OCI-LY7 (cell line): ENCODE data around the gene MXRA8. TPM values are rescaled to one million over a fixed set of nuclear protein-coding genes. Genes with fewer than 3 reads are reported as not detected.

Experiments
- BruUV-seq: library from RNA; stranded (reverse); fragments of 400-500 nt; replicated peaks from 2 replicates; lab custom pipeline; 2021; lab: Mats Ljungman, UMichigan
- CTCF ChIA-PET: fragments of 300-600 bp; sonication (Branson Sonifier 250); formaldehyde crosslinking; loops from one replicate; lab custom pipeline; 2022; ENCODE audit warnings: antibody characterized with exemption; ENCODE audit not compliant: unreplicated experiment; lab: Charles Lee
- POLR2A ChIA-PET: fragments of 300-600 bp; sonication (Branson Sonifier 250); formaldehyde crosslinking; loops from one replicate; lab custom pipeline; 2022; ENCODE audit warnings: antibody characterized with exemption; lab: Charles Lee
- DNase-seq: peaks from one replicate; pipeline ENCODE4 v3.0.0-alpha.2; 2015; ENCODE audit warnings: low spot score
- H2AFZ ChIP-seq: fragments of 200-600 bp; sonication (generic), shearing (Covaris generic); 2 replicates; pipeline ENCODE4 v1.6.1; 2014; ENCODE audit warnings: mild to moderate bottlenecking, antibody characterized with exemption, low read length, moderate library complexity
- H3K27ac ChIP-seq: fragments of 200-600 bp; sonication (generic); 2 replicates; pipeline ENCODE4 v1.5.1; 2014; ENCODE audit warnings: mixed run types, low read depth, mild to moderate bottlenecking, moderate library complexity, low read length, inconsistent platforms; ENCODE audit not compliant: poor library complexity, severe bottlenecking
- H3K36me3 ChIP-seq: fragments of 200-600 bp; sonication (generic); 2 replicates; pipeline ENCODE4 v1.6.1; 2014; ENCODE audit warnings: mild to moderate bottlenecking, antibody characterized with exemption, low read length, moderate library complexity, mixed read lengths; ENCODE audit not compliant: insufficient read depth
- H3K4me1 ChIP-seq: fragments of 200-600 bp; sonication (generic); 2 replicates; pipeline ENCODE4 v1.5.1; 2014; ENCODE audit warnings: mild to moderate bottlenecking, low read length; ENCODE audit not compliant: insufficient read depth, poor library complexity, severe bottlenecking
- H3K4me2 ChIP-seq: fragments of 200-600 bp; sonication (generic); 2 replicates; pipeline ENCODE4 v1.6.1; 2014; ENCODE audit warnings: mild to moderate bottlenecking, low read length
- H3K4me3 ChIP-seq: fragments of 200-600 bp; sonication (generic); 2 replicates; pipeline ENCODE4 v1.5.1; 2014; ENCODE audit warnings: mild to moderate bottlenecking, low read depth, low read length; ENCODE audit not compliant: poor library complexity, severe bottlenecking
- H3K79me2 ChIP-seq: fragments of 200-600 bp; sonication (generic); 2 replicates; pipeline ENCODE4 v1.6.1; 2016; ENCODE audit warnings: low read depth, mild to moderate bottlenecking, low read length, moderate library complexity, mixed read lengths; ENCODE audit not compliant: insufficient read depth
- H3K9me2 ChIP-seq: fragments of 200-600 bp; sonication (generic); 2 replicates; pipeline ENCODE4 v1.6.1; 2016; ENCODE audit warnings: mild to moderate bottlenecking, low read length, mixed read lengths; ENCODE audit not compliant: insufficient read depth
- H3K9me3 ChIP-seq: fragments of 200-600 bp; sonication (generic); 2 replicates; pipeline ENCODE4 v1.6.1; 2014; ENCODE audit warnings: mild to moderate bottlenecking, mixed run types, low read length, mixed read lengths
- H4K20me1 ChIP-seq: fragments of 200-600 bp; sonication (generic); 2 replicates; pipeline ENCODE4 v1.6.1; 2014; ENCODE audit warnings: mild to moderate bottlenecking, antibody characterized with exemption, low read length, moderate library complexity, mixed read lengths; ENCODE audit not compliant: insufficient read depth
- EZH2phosphoT487 ChIP-seq: fragments of 200-600 bp; sonication (generic); IDR thresholded peaks from 2 replicates; pipeline ENCODE4 v1.6.1; 2018; ENCODE audit warnings: low read depth, borderline replicate concordance, mild to moderate bottlenecking, mixed run types, antibody characterized with exemption, low read length, moderate library complexity, mixed read lengths
- intact Hi-C: fragments of 100-400 bp; cut with micrococcal nuclease; formaldehyde crosslinking; loops from one replicate; pipeline ENCODE4 v1.10.0; 2022; ENCODE audit not compliant: unreplicated experiment
- total RNA-seq, 2 experiments: library from RNA; depleted of rRNA in 1 of 2; stranded (reverse); fragments of >200 nt in 1 of 2; shearing (Covaris generic) in 1 of 2; gene quantifications; 2 replicates each; pipeline ENCODE4 v1.2.3, GENCODE V29; 2014 to 2022
- TF ChIP-seq, protein P1 (sequence below): fragments of 200-600 bp; sonication (generic); conservative IDR thresholded peaks from 2 replicates; pipeline ENCODE4 v1.5.1; 2014; ENCODE audit warnings: mild to moderate bottlenecking, antibody characterized with exemption, low read length, moderate library complexity, mixed read lengths

The MXRA8 gene
- total RNA-seq, 2 experiments from 2014 or later = not detected

DNA sequence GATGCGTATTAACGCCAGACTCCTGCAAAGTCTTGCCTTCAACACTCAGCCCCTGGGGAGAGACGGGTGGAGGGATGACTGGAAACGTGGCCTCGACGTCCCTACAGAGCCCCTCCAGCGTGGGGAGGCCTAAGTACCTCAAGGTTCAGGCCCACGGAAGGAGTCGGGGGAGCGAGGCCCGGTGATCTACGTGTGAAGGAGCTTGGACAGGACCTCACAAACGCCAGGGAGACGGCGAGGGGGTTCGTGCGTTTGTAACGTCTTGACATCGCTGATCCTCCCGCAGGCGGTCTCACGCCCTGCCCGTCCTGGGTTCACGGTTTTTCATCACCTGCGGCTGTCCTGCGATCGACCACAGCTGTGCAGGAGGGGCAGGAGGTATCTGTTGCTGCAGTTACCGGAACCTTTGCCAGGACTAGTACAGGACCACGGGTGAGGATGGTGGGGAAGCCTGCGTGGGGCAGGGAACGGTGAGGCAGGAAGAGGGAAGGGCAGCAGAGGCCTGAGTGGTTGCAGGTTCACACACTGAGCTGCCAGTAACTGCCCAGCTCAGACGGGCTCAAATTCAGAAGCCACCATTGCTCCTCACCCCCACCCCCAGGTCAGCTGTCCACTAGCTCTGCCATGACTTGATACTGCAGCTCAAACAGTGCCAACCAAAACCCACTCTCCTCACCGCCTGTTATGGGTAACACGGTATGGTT is 41.7 kb upstream of the MXRA8 start:
- Histone ChIP-seq H3K9me3 (no peaks in the 10 kb centered on the region), H3K4me3 (peak overlapping the region; percentile 90), H3K4me2 (peak overlapping the region; percentile 95), H4K20me1 (no peaks in the 10 kb centered on the region), H3K27ac (peak overlapping the region; percentile 49), H3K36me3 (peaks cover 81% of the 10 kb centered on the region), H3K9me2 (no peaks in the 10 kb centered on the region), H3K79me2 (peaks cover 59% of the 10 kb centered on the region), H2AFZ (no peak overlapping the region), H3K4me1 (peaks cover 29% of the 10 kb centered on the region)
- TF ChIP-seq, protein P1, sequence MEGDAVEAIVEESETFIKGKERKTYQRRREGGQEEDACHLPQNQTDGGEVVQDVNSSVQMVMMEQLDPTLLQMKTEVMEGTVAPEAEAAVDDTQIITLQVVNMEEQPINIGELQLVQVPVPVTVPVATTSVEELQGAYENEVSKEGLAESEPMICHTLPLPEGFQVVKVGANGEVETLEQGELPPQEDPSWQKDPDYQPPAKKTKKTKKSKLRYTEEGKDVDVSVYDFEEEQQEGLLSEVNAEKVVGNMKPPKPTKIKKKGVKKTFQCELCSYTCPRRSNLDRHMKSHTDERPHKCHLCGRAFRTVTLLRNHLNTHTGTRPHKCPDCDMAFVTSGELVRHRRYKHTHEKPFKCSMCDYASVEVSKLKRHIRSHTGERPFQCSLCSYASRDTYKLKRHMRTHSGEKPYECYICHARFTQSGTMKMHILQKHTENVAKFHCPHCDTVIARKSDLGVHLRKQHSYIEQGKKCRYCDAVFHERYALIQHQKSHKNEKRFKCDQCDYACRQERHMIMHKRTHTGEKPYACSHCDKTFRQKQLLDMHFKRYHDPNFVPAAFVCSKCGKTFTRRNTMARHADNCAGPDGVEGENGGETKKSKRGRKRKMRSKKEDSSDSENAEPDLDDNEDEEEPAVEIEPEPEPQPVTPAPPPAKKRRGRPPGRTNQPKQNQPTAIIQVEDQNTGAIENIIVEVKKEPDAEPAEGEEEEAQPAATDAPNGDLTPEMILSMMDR = no peak
- TF ChIP-seq EZH2phosphoT487 = no peak
- intact Hi-C loops = loop anchor here (1.0 kb wide), 1 partner anchor 25 kb away; the partner anchor contains the start of gene AURKAIP1
- POLR2A ChIA-PET = interaction anchor here (0.5 to 0.6 kb wide), 2 partner anchors 187 to 286 kb away, joined by 3 to 4 read pairs; no protein-coding TSS in a partner anchor
- CTCF ChIA-PET = interaction anchor here (0.6 kb wide), 1 partner anchor 337 kb away, joined by 3 read pairs; no protein-coding TSS in a partner anchor
- BruUV-seq = no TSS peak
- DNase-seq = peak; percentile 15

DNA sequence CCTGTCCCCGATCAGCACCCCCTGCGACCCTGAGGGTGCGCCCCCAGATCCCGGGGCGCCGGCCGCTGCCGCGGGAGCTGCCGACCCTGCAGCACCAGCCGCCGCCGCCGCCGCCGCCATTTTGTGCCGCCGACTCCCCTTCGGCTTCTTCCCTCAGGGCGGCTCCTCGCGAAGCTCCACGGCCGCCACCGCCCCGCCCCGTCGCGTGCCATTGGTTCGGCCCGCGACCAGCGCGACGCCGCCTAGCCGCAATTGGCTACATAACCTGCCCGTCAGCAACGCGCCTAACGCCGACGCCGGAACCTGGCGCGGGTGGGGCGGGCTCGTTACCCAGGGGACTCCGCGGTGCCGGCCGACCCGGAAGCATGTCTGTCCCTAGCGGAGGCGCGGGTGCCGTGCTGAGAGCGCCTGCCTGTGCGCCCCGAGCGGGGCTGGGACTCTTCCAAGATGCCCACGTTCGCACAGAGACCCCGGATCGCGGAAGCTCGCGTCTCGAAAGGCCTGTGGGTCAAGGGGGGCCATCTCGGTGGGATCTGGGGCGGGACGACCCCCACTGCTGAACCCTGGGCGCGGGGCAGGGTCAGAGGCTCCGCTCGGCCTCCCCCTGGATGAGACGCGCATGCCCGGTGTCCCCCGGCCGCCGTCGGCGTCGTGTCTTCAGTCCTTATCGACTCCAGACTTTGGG is 41.0 kb upstream of the MXRA8 start, which contains the start of gene CCNL2:
Gene CCNL2 (minus strand): TSS at position 149 of the 685 bp plus-strand sequence. CDS start 29 bp downstream, at position 120.
- H3K4me2 ChIP-seq = peak within 1 kb of the TSS; percentile 95
- H3K9me2 ChIP-seq = no peaks in the 10 kb centered on the region
- BruUV-seq = no TSS peak
- intact Hi-C loops = loop anchor here (1.0 kb wide), 1 partner anchor 24 kb away; the partner anchor contains the start of gene AURKAIP1
- no peaks in the 10 kb centered on the region for H3K9me3 ChIP-seq
- ChIA-PET POLR2A (interaction anchor here (0.9 to 1.0 kb wide), 2 partner anchors 24 to 28 kb away, joined by 3 read pairs; no protein-coding TSS in a partner anchor), CTCF (interaction anchor here (0.7 to 0.9 kb wide), 2 partner anchors 8 to 21 kb away, joined by 3 read pairs; no protein-coding TSS in a partner anchor)
- H3K4me3 ChIP-seq = peak within 1 kb of the TSS; percentile 90
- H4K20me1 ChIP-seq = no peaks in the 10 kb centered on the region
- H2AFZ ChIP-seq = no peak within 1 kb of the TSS
- H3K79me2 ChIP-seq = peaks cover 58% of the 10 kb centered on the region
- peak within 1 kb of the TSS; percentile 54 for H3K27ac ChIP-seq
- H3K4me1 ChIP-seq = peaks cover 29% of the 10 kb centered on the region
- TF ChIP-seq EZH2phosphoT487 = no peak
- TF ChIP-seq, protein P1 = peak; percentile 42; the same call in 1 of the 2 replicates
- DNase-seq = peak; percentile 99
- peaks cover 81% of the 10 kb centered on the region for H3K36me3 ChIP-seq
